ENCODE results near the gene SPINK4. TPM values are rescaled to one million over a fixed set of nuclear protein-coding genes. Genes with fewer than 3 reads are reported as not detected.
A peak's percentile ranks its signal among the peaks of the same experiment; 100 is the strongest.

SPINK4 gene
- total RNA-seq, 1 donor from 2014 or later, result not detected

GRCh38 chr9:33289936-33290246, 49.9 kb downstream of the SPINK4 start:
- ATAC-seq (peak; percentile 39), DNase-seq (ENCODE audit: low spot score) (no peak)

GRCh38 chr9:33290247-33291030, 50.5 kb downstream of the SPINK4 start, which contains the start of gene NFX1:
TSS of gene NFX1 (plus strand) at chr9:33290516. CDS start at chr9:33290573, 57 bp downstream.
- DNase-seq (ENCODE audit: low spot score) (peak; percentile 98), ATAC-seq (peak; percentile 80)

GRCh38 chr9:33291031-33291397, 51.0 kb downstream of the SPINK4 start:
- DNase-seq (ENCODE audit: low spot score) (no peak), ATAC-seq (no peak)

- ATAC-seq, result no peak
- no peak for DNase-seq (ENCODE audit: low spot score)
Observed at GRCh38 chr9:33291901-33292300, 51.9 kb downstream of the SPINK4 start.

- DNase-seq (ENCODE audit: low spot score) (no peak), ATAC-seq (peak; percentile 17)
Observed at GRCh38 chr9:33293782-33294181, 53.8 kb downstream of the SPINK4 start.

GRCh38 chr9:33294670-33295432, 54.9 kb downstream of the SPINK4 start:
- ATAC-seq, result no peak
- no peak for DNase-seq (ENCODE audit: low spot score)

GRCh38 chr9:33295571-33295970, 55.6 kb downstream of the SPINK4 start:
- DNase-seq (ENCODE audit: low spot score) (no peak), ATAC-seq (no peak)

GRCh38 chr9:33297432-33297831, 57.5 kb downstream of the SPINK4 start:
- DNase-seq (ENCODE audit: low spot score) (no peak), ATAC-seq (no peak)

Other genes starting within 250 kb of the SPINK4 start
- 13.1 TPM for gene APTX, start 238.5 kb upstream of the SPINK4 start, total RNA-seq
- 56.8 TPM for gene DNAJA1, start 214.9 kb upstream of the SPINK4 start, total RNA-seq
- 7.0 TPM for gene SMU1, start 163.5 kb upstream of the SPINK4 start, total RNA-seq
- 48.2 TPM for gene B4GALT1, start 72.8 kb upstream of the SPINK4 start, total RNA-seq
- 51.0 TPM for gene BAG1, start 24.5 kb downstream of the SPINK4 start, total RNA-seq
- 20.0 TPM for gene CHMP5, start 24.9 kb downstream of the SPINK4 start, total RNA-seq
- gene NFX1, start 50.3 kb downstream of the SPINK4 start, total RNA-seq, result 24.3 TPM
- gene AQP7, start 162.4 kb downstream of the SPINK4 start, total RNA-seq, result 30.7 TPM
- gene AQP3, start 207.4 kb downstream of the SPINK4 start, total RNA-seq, result 89.5 TPM
- 15.3 TPM for gene NOL6, start 233.8 kb downstream of the SPINK4 start, total RNA-seq

Measured in left lobe of liver (tissue), 2 donors.